ENCODE measurements around the gene SLC9A1. TPM values are rescaled to one million over a fixed set of nuclear protein-coding genes. Genes with fewer than 3 reads are reported as not detected.

SLC9A1 gene
- total RNA-seq, 2 experiments from 2014 or later: 5.8 to 19.2 TPM

- Histone ChIP-seq H3K9me3 (ENCODE audit: low read length) (no peaks in the 10 kb centered on the region), H3K4me2 (ENCODE audit: low read length) (no peak overlapping the region), H3K9me2 (ENCODE audit: insufficient read depth, low read length) (no peaks in the 10 kb centered on the region), H3K4me3 (ENCODE audit: low read depth, low read length, poor library complexity, severe bottlenecking) (no peak overlapping the region), H3K36me3 (ENCODE audit: insufficient read depth, low read length) (no peaks in the 10 kb centered on the region), H3K79me2 (ENCODE audit: insufficient read depth, low read depth, low read length) (no peaks in the 10 kb centered on the region), H3K27ac (ENCODE audit: low read depth, low read length, poor library complexity, severe bottlenecking) (no peak overlapping the region), H4K20me1 (ENCODE audit: insufficient read depth, low read length) (no peaks in the 10 kb centered on the region), H3K4me1 (ENCODE audit: insufficient read depth, low read length, poor library complexity, severe bottlenecking) (no peaks in the 10 kb centered on the region), H2AFZ (ENCODE audit: low read length) (no peak overlapping the region)
- ChIA-PET POLR2A (no interaction called here), CTCF (ENCODE audit: unreplicated experiment) (no interaction called here)
- BruUV-seq (replicated peaks): no TSS peak
- TF ChIP-seq EZH2phosphoT487 (IDR thresholded peaks at IDR 0.05; ENCODE audit: borderline replicate concordance, low read depth, low read length): no peak
- TF ChIP-seq CTCF (conservative IDR thresholded peaks at IDR 0.05; ENCODE audit: low read length): no peak
- no peak for DNase-seq (ENCODE audit: low spot score)
- intact Hi-C loops (cut with micrococcal nuclease; ENCODE audit: unreplicated experiment): no loop called here
Measured at GRCh38 chr1:27122652-27123051, 32.3 kb downstream of the SLC9A1 start.

- H3K9me2 ChIP-seq (ENCODE audit: insufficient read depth, low read length): no peaks in the 10 kb centered on the region
- H3K36me3 ChIP-seq (ENCODE audit: insufficient read depth, low read length): no peaks in the 10 kb centered on the region
- POLR2A ChIA-PET: interaction anchor here (0.5 kb wide), 1 partner anchor 68 kb away, joined by 3 read pairs; no protein-coding TSS in a partner anchor
- intact Hi-C loops (cut with micrococcal nuclease; ENCODE audit: unreplicated experiment): no loop called here
- BruUV-seq (replicated peaks): no TSS peak
- DNase-seq (ENCODE audit: low spot score): no peak
- no peaks in the 10 kb centered on the region for H4K20me1 ChIP-seq (ENCODE audit: insufficient read depth, low read length)
- no peaks in the 10 kb centered on the region for H3K79me2 ChIP-seq (ENCODE audit: insufficient read depth, low read depth, low read length)
- no peaks in the 10 kb centered on the region for H3K4me1 ChIP-seq (ENCODE audit: insufficient read depth, low read length, poor library complexity, severe bottlenecking)
- TF ChIP-seq EZH2phosphoT487 (IDR thresholded peaks at IDR 0.05; ENCODE audit: borderline replicate concordance, low read depth, low read length) (no peak), CTCF (conservative IDR thresholded peaks at IDR 0.05; ENCODE audit: low read length) (no peak)
- H3K9me3 ChIP-seq (ENCODE audit: low read length): no peaks in the 10 kb centered on the region
- H3K27ac ChIP-seq (ENCODE audit: low read depth, low read length, poor library complexity, severe bottlenecking): no peak overlapping the region
- no peak overlapping the region for H3K4me2 ChIP-seq (ENCODE audit: low read length)
- H2AFZ ChIP-seq (ENCODE audit: low read length): no peak overlapping the region
- H3K4me3 ChIP-seq (ENCODE audit: low read depth, low read length, poor library complexity, severe bottlenecking): no peak overlapping the region
- CTCF ChIA-PET (ENCODE audit: unreplicated experiment): no interaction called here
Measured at GRCh38 chr1:27120854-27121253, 34.1 kb downstream of the SLC9A1 start.

- no peaks in the 10 kb centered on the region for H3K4me1 ChIP-seq (ENCODE audit: insufficient read depth, low read length, poor library complexity, severe bottlenecking)
- H3K4me2 ChIP-seq (ENCODE audit: low read length): no peak overlapping the region
- no peaks in the 10 kb centered on the region for H3K79me2 ChIP-seq (ENCODE audit: insufficient read depth, low read depth, low read length)
- H3K9me2 ChIP-seq (ENCODE audit: insufficient read depth, low read length): no peaks in the 10 kb centered on the region
- H3K4me3 ChIP-seq (ENCODE audit: low read depth, low read length, poor library complexity, severe bottlenecking): no peak overlapping the region
- H3K36me3 ChIP-seq (ENCODE audit: insufficient read depth, low read length): peaks cover 3% of the 10 kb centered on the region; the same call in 1 of the 2 replicates
- no peaks in the 10 kb centered on the region for H4K20me1 ChIP-seq (ENCODE audit: insufficient read depth, low read length)
- CTCF ChIA-PET (ENCODE audit: unreplicated experiment): no interaction called here
- DNase-seq (ENCODE audit: low spot score): no peak
- POLR2A ChIA-PET: interaction anchor here (0.6 kb wide), 1 partner anchor 87 kb away, joined by 4 read pairs; no protein-coding TSS in a partner anchor
- H2AFZ ChIP-seq (ENCODE audit: low read length): no peak overlapping the region
- intact Hi-C loops (cut with micrococcal nuclease; ENCODE audit: unreplicated experiment): no loop called here
- no TSS peak for BruUV-seq (replicated peaks)
- no peaks in the 10 kb centered on the region for H3K9me3 ChIP-seq (ENCODE audit: low read length)
- no peak overlapping the region for H3K27ac ChIP-seq (ENCODE audit: low read depth, low read length, poor library complexity, severe bottlenecking)
- no peak for TF ChIP-seq EZH2phosphoT487 (IDR thresholded peaks at IDR 0.05; ENCODE audit: borderline replicate concordance, low read depth, low read length)
- no peak for TF ChIP-seq CTCF (conservative IDR thresholded peaks at IDR 0.05; ENCODE audit: low read length)
Measured at GRCh38 chr1:27118440-27118689, 36.6 kb downstream of the SLC9A1 start.

Data from OCI-LY7 (cell line).